ENCODE measurements around the gene ATP7A.

DNA sequence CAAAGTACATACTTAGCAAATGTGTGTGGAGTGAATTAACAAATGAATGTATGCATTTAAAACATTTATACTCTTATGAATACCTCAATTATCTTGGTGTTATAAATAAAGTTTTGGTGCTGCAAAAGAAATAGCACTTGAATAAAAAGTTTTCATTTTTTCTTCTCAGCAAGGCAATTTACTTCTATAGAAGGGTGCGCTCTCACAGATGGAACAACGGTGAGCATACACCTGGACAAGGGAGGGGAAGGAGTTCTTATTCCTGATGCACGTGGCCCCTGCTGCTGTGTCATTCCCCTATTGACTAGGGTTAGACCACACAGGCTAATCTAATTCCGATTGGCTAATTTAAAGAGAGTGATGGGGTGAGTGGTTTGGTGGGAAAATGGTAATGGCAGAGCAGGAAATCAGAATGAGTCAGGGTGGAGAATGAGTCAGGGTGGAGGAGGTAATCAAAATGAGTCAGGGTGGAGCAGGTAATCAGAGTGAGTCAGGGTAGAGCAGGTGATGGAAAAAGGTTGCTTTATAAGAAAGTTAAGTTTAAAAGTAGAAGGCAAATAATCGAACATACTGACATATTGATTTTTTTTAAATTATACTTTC is 165.4 kb downstream of the ATP7A start:
- no peak for TF ChIP-seq EZH2 (IDR thresholded peaks at IDR 0.05; ENCODE audit: borderline replicate concordance, low read length)
- TF ChIP-seq, protein P1, sequence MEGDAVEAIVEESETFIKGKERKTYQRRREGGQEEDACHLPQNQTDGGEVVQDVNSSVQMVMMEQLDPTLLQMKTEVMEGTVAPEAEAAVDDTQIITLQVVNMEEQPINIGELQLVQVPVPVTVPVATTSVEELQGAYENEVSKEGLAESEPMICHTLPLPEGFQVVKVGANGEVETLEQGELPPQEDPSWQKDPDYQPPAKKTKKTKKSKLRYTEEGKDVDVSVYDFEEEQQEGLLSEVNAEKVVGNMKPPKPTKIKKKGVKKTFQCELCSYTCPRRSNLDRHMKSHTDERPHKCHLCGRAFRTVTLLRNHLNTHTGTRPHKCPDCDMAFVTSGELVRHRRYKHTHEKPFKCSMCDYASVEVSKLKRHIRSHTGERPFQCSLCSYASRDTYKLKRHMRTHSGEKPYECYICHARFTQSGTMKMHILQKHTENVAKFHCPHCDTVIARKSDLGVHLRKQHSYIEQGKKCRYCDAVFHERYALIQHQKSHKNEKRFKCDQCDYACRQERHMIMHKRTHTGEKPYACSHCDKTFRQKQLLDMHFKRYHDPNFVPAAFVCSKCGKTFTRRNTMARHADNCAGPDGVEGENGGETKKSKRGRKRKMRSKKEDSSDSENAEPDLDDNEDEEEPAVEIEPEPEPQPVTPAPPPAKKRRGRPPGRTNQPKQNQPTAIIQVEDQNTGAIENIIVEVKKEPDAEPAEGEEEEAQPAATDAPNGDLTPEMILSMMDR (IDR thresholded peaks at IDR 0.05; ENCODE audit: low read length) = no peak

All from OCI-LY1 (cell line).